ENCODE data around the gene NOC2L. TPM values are rescaled to one million over a fixed set of nuclear protein-coding genes. Genes with fewer than 3 reads are reported as not detected.

The NOC2L gene
- total and polyA plus RNA-seq, 9 of the 15 experiments (the other 6 are each of a cell fraction or from before 2014, with no cell fraction given) = 4.0 to 410 (median 200) TPM

- TF ChIP-seq PBX2 (CRISPR knock-in tag; IDR thresholded peaks at IDR 0.05; ENCODE audit: low read depth) (no peak), PBX2 (tag; conservative IDR thresholded peaks at IDR 0.05; ENCODE audit: low read depth) (no peak), SIN3B (IDR thresholded peaks at IDR 0.05; ENCODE audit: low read depth) (0 out of 2 replicates have a peak, but pooled peaks have one; percentile 22), ZNF586 (CRISPR knock-in tag; conservative IDR thresholded peaks at IDR 0.05) (no peak), ZBTB33 (CRISPR knock-in tag; IDR thresholded peaks at IDR 0.05) (peak; percentile 76; the same call in 1 of the 2 replicates), ZNF408 (CRISPR knock-in tag; IDR thresholded peaks at IDR 0.05; ENCODE audit: low read depth) (no peak), DLX4 (CRISPR knock-in tag; IDR thresholded peaks at IDR 0.05) (no peak), NR4A1 (CRISPR knock-in tag; IDR thresholded peaks at IDR 0.05) (peak; percentile 54; the same call in 1 of the 2 replicates), NR4A1 (tag; IDR thresholded peaks at IDR 0.05) (no peak), MNT (conservative IDR thresholded peaks at IDR 0.05) (no peak), E2F3 (CRISPR knock-in tag; IDR thresholded peaks at IDR 0.05) (0 out of 2 replicates have a peak, but pooled peaks have one; percentile 50), NRF1 (conservative IDR thresholded peaks at IDR 0.05 in 1 of 2, IDR thresholded peaks at IDR 0.05 in 1 of 2) (peak; percentile 36 to 42; a peak in 2 of 4 replicates), CLOCK (CRISPR knock-in tag; IDR thresholded peaks at IDR 0.05; ENCODE audit: borderline replicate concordance) (no peak), ZNF232 (CRISPR knock-in tag; IDR thresholded peaks at IDR 0.05) (no peak), EP300 (IDR thresholded peaks at IDR 0.05; ENCODE audit: low read length) (0 out of 2 replicates have a peak, but pooled peaks have one; percentile 26), RBM25 (IDR thresholded peaks at IDR 0.05; ENCODE audit: low read depth, low read length, severe bottlenecking) (peak; percentile 63), WHSC1 (IDR thresholded peaks at IDR 0.05; ENCODE audit: low read length) (no peak), CC2D1A (IDR thresholded peaks at IDR 0.05) (no peak)
These were observed 35.7 kb downstream of the NOC2L start, which contains the start of gene SAMD11 (continued) for GRCh38 chr1:923131-923990.
